Measurements from ENCODE around the gene C16orf87. TPM values are rescaled to one million over a fixed set of nuclear protein-coding genes. Genes with fewer than 3 reads are reported as not detected.

The C16orf87 gene
- total RNA-seq, 4 donors from 2014 or later, result 4.9 to 12.6 (median 6.8) TPM

GRCh38 chr16:46747777-46748651 is 83.0 kb downstream of the C16orf87 start, which contains the start of gene MYLK3:
TSS of gene MYLK3 (minus strand) at chr16:46748344. CDS start at chr16:46748193, 151 bp downstream.
- Histone ChIP-seq H3K36me3 (no peaks in the 10 kb centered on the region), H3K9me3 (no peaks in the 10 kb centered on the region), H3K4me1 (peaks cover 6% of the 10 kb centered on the region), H3K4me3 (no peak within 1 kb of the TSS), H3K27ac (no peak within 1 kb of the TSS), H3K27me3 (peaks cover 8% of the 10 kb centered on the region)
- TF ChIP-seq CTCF (IDR thresholded peaks at IDR 0.05) (no peak), POLR2A (IDR thresholded peaks at IDR 0.05) (no peak), EP300 (IDR thresholded peaks at IDR 0.05) (no peak), POLR2AphosphoS5 (IDR thresholded peaks at IDR 0.05) (no peak)
- 68% methylated on average over 9 of the region's 25 CpGs for WGBS
- DNase-seq (ENCODE audit: low spot score in 2 of 2), result peak in 1 of 2 donors; percentile 50

GRCh38 chr16:46746821-46747776 is 83.9 kb downstream of the C16orf87 start:
- peaks cover 8% of the 10 kb centered on the region for H3K27me3 ChIP-seq
- H3K4me1 ChIP-seq, result peaks cover 6% of the 10 kb centered on the region
- no peak overlapping the region for H3K4me3 ChIP-seq
- DNase-seq (ENCODE audit: low spot score in 2 of 2), result peak; percentile 29 to 56
- H3K9me3 ChIP-seq, result no peaks in the 10 kb centered on the region
- 76% methylated on average over 9 of the region's 15 CpGs for WGBS
- TF ChIP-seq EP300 (IDR thresholded peaks at IDR 0.05) (no peak), POLR2A (IDR thresholded peaks at IDR 0.05) (no peak), POLR2AphosphoS5 (IDR thresholded peaks at IDR 0.05) (no peak), CTCF (IDR thresholded peaks at IDR 0.05) (no peak)
- H3K36me3 ChIP-seq, result no peaks in the 10 kb centered on the region
- no peak overlapping the region for H3K27ac ChIP-seq

Other genes with a start within 250 kb of the C16orf87 start
- gene SHCBP1, start 209.8 kb downstream of the C16orf87 start, total RNA-seq, result 1 to 10 TPM; 1.3 to 6.3 (median 4.3) TPM
- gene VPS35, start 142.0 kb downstream of the C16orf87 start, total RNA-seq, result 10 to 100 TPM; 49.1 to 74.8 (median 60.7) TPM
- gene ORC6, start 141.5 kb downstream of the C16orf87 start, total RNA-seq, result 1 to 10 TPM; 1.8 to 3.2 (median 2.1) TPM
- gene MYLK3, start 82.8 kb downstream of the C16orf87 start, total RNA-seq, result under 1 TPM in 2 of 4 donors, not detected in 2; 0.13 to 0.32 TPM
- 100 to 1,000 TPM in 1 of 4 donors, 10 to 100 TPM in 3; 65.7 to 100 (median 85.0) TPM for gene GPT2, start 53.2 kb upstream of the C16orf87 start, total RNA-seq
- gene DNAJA2, start 142.5 kb upstream of the C16orf87 start, total RNA-seq, result 10 to 100 TPM; 34.0 to 53.3 (median 47.0) TPM